ENCODE data around the gene SVOP. TPM values are rescaled to one million over a fixed set of nuclear protein-coding genes. Genes with fewer than 3 reads are reported as not detected.

Gene SVOP
- total and polyA plus RNA-seq, 2 of the 8 experiments (the other 6 are each of a cell fraction or from before 2014, with no cell fraction given): 0.06 TPM; not detected in 1

GRCh38 chr12:108930155-108930554 is 90.7 kb downstream of the SVOP start (continued):
- TF ChIP-seq CREB1 (IDR thresholded peaks at IDR 0.05): no peak
- TF ChIP-seq RNF2 (IDR thresholded peaks at IDR 0.05; ENCODE audit: borderline replicate concordance, low read depth, low read length, missing control alignments, poor library complexity, severe bottlenecking): no peak
- no peak for TF ChIP-seq GTF2F1 (IDR thresholded peaks at IDR 0.05; ENCODE audit: borderline replicate concordance, low read depth, low read length)
